CD14-positive monocyte (primary cell): ENCODE data around the gene CDKN1B. TPM values are rescaled to one million over a fixed set of nuclear protein-coding genes. Genes with fewer than 3 reads are reported as not detected.

Experiments used
- DNase-seq, 3 donors: peaks; one replicate each; pipeline ENCODE4 v3.0.0-alpha.2; 2011 to 2022
- H2AFZ ChIP-seq: 2 replicates; pipeline ENCODE4 v1.6.0; 2012; ENCODE audit warnings: mild to moderate bottlenecking, low read depth, low read length, inconsistent platforms; ENCODE audit not compliant: insufficient read depth, poor library complexity, severe bottlenecking
- H3K27ac ChIP-seq, 2 donors: 1 replicate in 1 of 2; 2 replicates in 1 of 2; pipeline ENCODE4 v1.5.1; 2012 to 2013; ENCODE audit warnings: low read length in 2 of 2, control low read depth in 1 of 2, inconsistent platforms in 1 of 2, low read depth in 1 of 2, mild to moderate bottlenecking in 1 of 2
- H3K27me3 ChIP-seq, 2 donors: one replicate each; pipeline versions ENCODE4 v1.6.0 to v1.6.1; 2011 to 2013; ENCODE audit warnings: low read length in 2 of 2; ENCODE audit not compliant: control insufficient read depth in 2 of 2, insufficient read depth in 2 of 2
- H3K36me3 ChIP-seq, 2 donors: replicated peaks in 1 of 2; 1 replicate in 1 of 2; 2 replicates in 1 of 2; pipeline versions ENCODE4 v1.5.1 to v1.6.1; 2012 to 2013; ENCODE audit warnings: low read length in 2 of 2, control low read depth in 1 of 2, inconsistent platforms in 1 of 2, mild to moderate bottlenecking in 1 of 2; ENCODE audit not compliant: insufficient read depth in 2 of 2, control insufficient read depth in 1 of 2
- H3K4me1 ChIP-seq, 2 donors: 1 replicate in 1 of 2; 2 replicates in 1 of 2; pipeline versions ENCODE4 v1.5.1 to v1.6.1; 2012 to 2013; ENCODE audit warnings: low read length in 2 of 2, control low read depth in 1 of 2, inconsistent platforms in 1 of 2, mild to moderate bottlenecking in 1 of 2, moderate library complexity in 1 of 2; ENCODE audit not compliant: insufficient read depth in 2 of 2, control insufficient read depth in 1 of 2
- H3K4me2 ChIP-seq: replicated peaks from 2 replicates; pipeline ENCODE3; 2012; ENCODE audit warnings: low read length, moderate library complexity, mild to moderate bottlenecking; ENCODE audit not compliant: poor library complexity, severe bottlenecking; ENCODE audit errors: extremely low read depth
- H3K4me3 ChIP-seq, 3 experiments: fragments of 200-600 bp in 1 of 3; sonication (generic) in 1 of 3; replicated peaks in 1 of 3; 1 replicate in 2 of 3; 2 replicates in 1 of 3; pipeline ENCODE4 v1.5.1; 2011 to 2013; ENCODE audit warnings: low read length in 3 of 3, mild to moderate bottlenecking in 3 of 3, control low read depth in 2 of 3, low read depth in 2 of 3, inconsistent platforms in 1 of 3, moderate library complexity in 1 of 3
- H3K79me2 ChIP-seq: 2 replicates; pipeline ENCODE4 v1.6.0; 2012; ENCODE audit warnings: mild to moderate bottlenecking, control low read depth, inconsistent platforms, low read length, moderate library complexity; ENCODE audit not compliant: insufficient read depth
- H3K9ac ChIP-seq: 2 replicates; pipeline ENCODE4 v1.6.0; 2017; ENCODE audit warnings: low read length, mild to moderate bottlenecking; ENCODE audit not compliant: insufficient read depth, poor library complexity, severe bottlenecking
- H3K9me3 ChIP-seq, 2 donors: replicated peaks in 1 of 2; 1 replicate in 1 of 2; 2 replicates in 1 of 2; pipeline versions ENCODE4 v1.5.1 to v1.6.1; 2012 to 2013; ENCODE audit warnings: low read length in 2 of 2, control low read depth in 1 of 2; ENCODE audit not compliant: control insufficient read depth in 1 of 2, insufficient read depth in 1 of 2
- H4K20me1 ChIP-seq: 2 replicates; pipeline ENCODE4 v1.6.0; 2012; ENCODE audit warnings: mild to moderate bottlenecking, low read length, control low read depth, moderate library complexity; ENCODE audit not compliant: insufficient read depth
- H3K27ac Mint-ChIP-seq, 7 donors: one replicate each; pipeline ENCODE4 v1.8.0; 2020; ENCODE audit warnings: mild to moderate bottlenecking in 7 of 7, mixed read lengths in 7 of 7, moderate library complexity in 6 of 7, inconsistent platforms in 2 of 7
- H3K27me3 Mint-ChIP-seq, 3 donors: one replicate each; pipeline ENCODE4 v1.8.0; 2021 to 2022; ENCODE audit warnings: low read depth in 3 of 3, mild to moderate bottlenecking in 3 of 3, mixed read lengths in 3 of 3, moderate library complexity in 3 of 3, inconsistent platforms in 1 of 3
- H3K36me3 Mint-ChIP-seq, 2 donors: one replicate each; pipeline ENCODE4 v1.8.0; 2020; ENCODE audit warnings: mixed read lengths in 2 of 2, inconsistent platforms in 1 of 2, mild to moderate bottlenecking in 1 of 2
- H3K4me1 Mint-ChIP-seq: one replicate; pipeline ENCODE4 v1.8.0; 2020; ENCODE audit warnings: mild to moderate bottlenecking, mixed read lengths
- H3K4me3 Mint-ChIP-seq, 2 donors: one replicate each; pipeline ENCODE4 v1.8.0; 2020; ENCODE audit warnings: mild to moderate bottlenecking in 2 of 2, mixed read lengths in 2 of 2, moderate library complexity in 1 of 2
- H3K9me3 Mint-ChIP-seq, 7 donors: one replicate each; pipeline ENCODE4 v1.8.0; 2020 to 2022; ENCODE audit warnings: mixed read lengths in 7 of 7, mild to moderate bottlenecking in 6 of 7, moderate library complexity in 6 of 7, inconsistent platforms in 2 of 7
- WGBS: methylation state at CpG from one replicate; pipeline ENCODE4 v1.1.5; 2013; ENCODE audit warnings: missing lambda C conversion rate; ENCODE audit not compliant: insufficient coverage; 5-methylcytosine and 5-hydroxymethylcytosine counted together
- intact Hi-C, 2 donors: fragments of 100-400 bp; cut with micrococcal nuclease; formaldehyde crosslinking; loops; one replicate each; pipeline versions ENCODE4 v1.15.0 to v1.15.1; 2023
- polyA plus RNA-seq, 3 donors: library from polyadenylated mRNA; depleted of rRNA in 1 of 3; unstranded in 2 of 3; stranded (reverse) in 1 of 3; fragments of 300-500 nt in 2 of 3; fragments of >200 nt in 1 of 3; fragmentation: Illumina TruSeq in 2 of 3; gene quantifications; 1 replicate in 2 of 3; 2 replicates in 1 of 3; pipeline ENCODE4 v1.2.3, GENCODE V29; 2012 to 2021
- TF ChIP-seq, protein P1 (sequence below): fragments of 200-600 bp; IDR thresholded peaks from one replicate; pipeline ENCODE4 v1.8.0; 2022; ENCODE audit warnings: antibody characterized with exemption, mild to moderate bottlenecking

The CDKN1B gene
- polyA plus RNA-seq, 3 donors, result 9.2 to 98.1 (median 9.5) TPM

DNA sequence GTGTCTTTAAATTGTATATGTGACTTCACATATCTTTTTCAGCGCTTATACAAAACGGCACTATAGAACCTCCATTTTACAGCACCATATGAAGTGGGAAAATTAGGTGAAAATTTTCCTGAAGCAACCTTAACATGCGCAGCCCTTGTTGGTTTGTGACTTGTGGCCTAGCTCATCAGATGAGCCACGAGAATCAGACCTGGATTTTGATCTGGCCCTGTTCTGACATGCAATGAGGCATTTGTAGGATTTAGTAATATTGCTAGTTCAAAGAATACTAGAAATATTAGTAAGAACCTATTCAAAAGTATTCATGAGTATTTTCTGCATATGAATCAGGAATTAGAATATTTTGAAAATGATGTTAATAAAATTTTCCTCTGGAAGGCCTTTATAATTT is 2.9 kb downstream of the CDKN1B start:
- intact Hi-C loops, result loop anchor here (5.0 to 10.0 kb wide), 2 partner anchors 108 to 365 kb away; partner anchors contain the start of genes BORCS5 (in 1 of the 2), CREBL2 (in 1 of the 2) and MANSC1 (in 1 of the 2)
- Histone ChIP-seq H3K27me3 (no peaks in the 10 kb centered on the region), H2AFZ (no peak overlapping the region), H3K79me2 (peaks cover 82% of the 10 kb centered on the region), H4K20me1 (peaks cover 31% of the 10 kb centered on the region), H3K4me1 (peaks cover 43 to 52% of the 10 kb centered on the region in 2 donors), H3K9ac (peak overlapping the region; percentile 99), H3K4me3 (peak overlapping the region; percentile 85 to 99 (median 92)), H3K9me3 (no peaks in the 10 kb centered on the region), H3K4me2 (peak overlapping the region; percentile 80), H3K36me3 (peaks cover 16 to 24% of the 10 kb centered on the region in 2 donors), H3K27ac (peak overlapping the region; percentile 53 to 96)
- Mint-ChIP-seq H3K4me1 (peaks cover 46% of the 10 kb centered on the region), H3K4me3 (peak overlapping the region; percentile 97 to 99), H3K9me3 (peaks cover 0 to 4% (median 2%) of the 10 kb centered on the region in 7 donors), H3K27me3 (peaks cover 0 to 2% (median 0%) of the 10 kb centered on the region in 3 donors), H3K27ac (peak overlapping the region; percentile 88 to 99 (median 98)), H3K36me3 (peaks cover 41 to 43% of the 10 kb centered on the region in 2 donors)
- DNase-seq, result no peak
- TF ChIP-seq, protein P1, sequence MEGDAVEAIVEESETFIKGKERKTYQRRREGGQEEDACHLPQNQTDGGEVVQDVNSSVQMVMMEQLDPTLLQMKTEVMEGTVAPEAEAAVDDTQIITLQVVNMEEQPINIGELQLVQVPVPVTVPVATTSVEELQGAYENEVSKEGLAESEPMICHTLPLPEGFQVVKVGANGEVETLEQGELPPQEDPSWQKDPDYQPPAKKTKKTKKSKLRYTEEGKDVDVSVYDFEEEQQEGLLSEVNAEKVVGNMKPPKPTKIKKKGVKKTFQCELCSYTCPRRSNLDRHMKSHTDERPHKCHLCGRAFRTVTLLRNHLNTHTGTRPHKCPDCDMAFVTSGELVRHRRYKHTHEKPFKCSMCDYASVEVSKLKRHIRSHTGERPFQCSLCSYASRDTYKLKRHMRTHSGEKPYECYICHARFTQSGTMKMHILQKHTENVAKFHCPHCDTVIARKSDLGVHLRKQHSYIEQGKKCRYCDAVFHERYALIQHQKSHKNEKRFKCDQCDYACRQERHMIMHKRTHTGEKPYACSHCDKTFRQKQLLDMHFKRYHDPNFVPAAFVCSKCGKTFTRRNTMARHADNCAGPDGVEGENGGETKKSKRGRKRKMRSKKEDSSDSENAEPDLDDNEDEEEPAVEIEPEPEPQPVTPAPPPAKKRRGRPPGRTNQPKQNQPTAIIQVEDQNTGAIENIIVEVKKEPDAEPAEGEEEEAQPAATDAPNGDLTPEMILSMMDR, result no peak
- WGBS, result no CpG with 5 or more reads among the region's 4 CpGs

DNA sequence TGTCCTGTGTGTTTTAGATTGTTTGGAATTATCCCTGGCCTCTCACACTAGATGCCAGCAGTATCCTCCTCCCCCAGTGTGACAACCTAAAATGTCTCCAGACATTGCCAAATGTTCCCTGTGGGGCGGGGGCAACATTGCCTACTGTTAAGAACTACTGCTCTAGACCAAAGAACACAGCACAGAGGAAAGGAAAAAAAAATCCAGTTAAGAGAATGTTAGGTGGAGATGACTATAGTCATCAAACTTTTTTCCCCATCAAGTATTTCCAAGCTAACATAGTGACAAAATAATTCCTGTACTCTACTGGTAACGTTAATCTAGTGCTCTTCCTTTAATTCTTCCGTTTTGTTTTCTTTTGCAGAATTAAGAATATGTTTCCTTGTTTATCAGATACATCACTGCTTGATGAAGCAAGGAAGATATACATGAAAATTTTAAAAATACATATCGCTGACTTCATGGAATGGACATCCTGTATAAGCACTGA is 3.5 kb downstream of the CDKN1B start:
- Mint-ChIP-seq H3K27me3 (peaks cover 0 to 4% (median 0%) of the 10 kb centered on the region in 3 donors), H3K36me3 (peaks cover 41 to 43% of the 10 kb centered on the region in 2 donors), H3K27ac (peak overlapping the region; percentile 88 to 99 (median 98)), H3K9me3 (peaks cover 0 to 4% (median 2%) of the 10 kb centered on the region in 7 donors), H3K4me3 (peak overlapping the region in 1 of 2 donors; percentile 97), H3K4me1 (peaks cover 40% of the 10 kb centered on the region)
- peak overlapping the region; percentile 80 for H3K4me2 ChIP-seq
- H3K9ac ChIP-seq, result no peak overlapping the region
- no peak for DNase-seq
- peaks cover 16 to 24% of the 10 kb centered on the region in 2 donors for H3K36me3 ChIP-seq
- H3K4me1 ChIP-seq, result peaks cover 36 to 46% of the 10 kb centered on the region in 2 donors
- peaks cover 79% of the 10 kb centered on the region for H3K79me2 ChIP-seq
- no CpG with 5 or more reads among the region's 4 CpGs for WGBS
- peak overlapping the region in 1 of 2 donors; percentile 96 for H3K27ac ChIP-seq
- peaks cover 31% of the 10 kb centered on the region for H4K20me1 ChIP-seq
- TF ChIP-seq, protein P1, result no peak
- peak overlapping the region in 1 of 3 experiments; percentile 99 for H3K4me3 ChIP-seq
- intact Hi-C loops, result loop anchor here (5.0 to 10.0 kb wide), 2 partner anchors 108 to 366 kb away; partner anchors contain the start of genes BORCS5 (in 1 of the 2), CREBL2 (in 1 of the 2) and MANSC1 (in 1 of the 2)
- no peaks in the 10 kb centered on the region for H3K27me3 ChIP-seq
- H2AFZ ChIP-seq, result no peak overlapping the region
- no peaks in the 10 kb centered on the region for H3K9me3 ChIP-seq
